GM21723 (cell line): ENCODE data around the gene CASKIN2.

Experiments used
- ATAC-seq: cut with Tn5 transposase; IDR thresholded peaks from one replicate; pipeline ENCODE4 v1.9.1; 2021; ENCODE audit warnings: mild to moderate bottlenecking, moderate library complexity; ENCODE audit not compliant: unreplicated experiment

CASKIN2 gene

DNA sequence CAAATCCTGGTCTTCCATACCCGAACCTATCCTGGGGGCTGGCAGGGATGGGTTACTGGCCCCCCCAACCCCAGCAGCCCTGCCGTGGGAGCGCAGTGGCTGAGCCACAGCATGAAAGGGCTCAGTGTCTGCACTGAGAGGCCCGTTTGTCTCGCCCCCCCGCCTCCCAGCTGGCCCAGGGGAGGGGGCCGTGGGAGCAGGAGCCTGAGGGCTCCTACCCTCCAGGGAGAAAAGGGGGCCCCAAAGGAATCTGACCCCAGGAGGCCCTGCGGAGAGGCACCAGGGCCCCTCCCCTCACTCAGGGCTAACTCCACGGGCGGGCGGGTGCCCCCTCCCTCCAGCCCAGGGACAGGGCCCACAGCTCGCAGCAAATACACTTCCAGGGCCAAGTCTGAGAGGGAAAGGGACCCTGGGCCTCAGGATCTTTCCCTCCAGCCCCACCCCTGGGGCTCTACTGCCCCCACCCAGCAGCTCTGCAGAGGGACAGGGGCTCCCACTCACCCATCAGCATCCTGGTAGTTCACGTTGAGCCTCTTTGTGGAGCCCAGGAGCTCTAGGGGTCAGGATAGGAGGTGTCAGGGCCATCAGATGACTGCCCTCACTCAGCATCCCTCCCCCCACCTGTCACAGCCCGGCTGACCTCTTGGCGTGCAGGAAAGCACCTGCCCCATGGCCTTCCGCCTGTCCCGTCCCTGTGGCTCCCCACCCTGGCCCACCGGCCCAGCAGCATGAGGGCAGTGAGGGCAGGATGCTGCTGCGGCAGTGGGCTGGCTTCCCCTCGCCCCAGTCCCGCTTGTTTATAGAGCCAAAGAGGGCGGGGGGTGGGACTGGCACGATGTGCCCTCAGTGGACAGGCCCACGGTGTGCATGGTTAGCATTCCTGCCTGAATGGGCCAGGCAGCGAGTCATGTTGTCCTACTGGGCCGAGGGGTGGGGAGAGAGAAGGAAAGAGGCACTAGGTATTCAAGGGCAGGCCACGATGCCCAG, 7.3 kb downstream of the CASKIN2 start:
- no peak for ATAC-seq

- no peak for ATAC-seq
Measured at GRCh38 chr17:75506888-75507287, 8.4 kb downstream of the CASKIN2 start.

GRCh38 chr17:75506134-75506533, 9.2 kb downstream of the CASKIN2 start:
- no peak for ATAC-seq

GRCh38 chr17:75505640-75506039, 9.7 kb downstream of the CASKIN2 start:
- no peak for ATAC-seq

DNA sequence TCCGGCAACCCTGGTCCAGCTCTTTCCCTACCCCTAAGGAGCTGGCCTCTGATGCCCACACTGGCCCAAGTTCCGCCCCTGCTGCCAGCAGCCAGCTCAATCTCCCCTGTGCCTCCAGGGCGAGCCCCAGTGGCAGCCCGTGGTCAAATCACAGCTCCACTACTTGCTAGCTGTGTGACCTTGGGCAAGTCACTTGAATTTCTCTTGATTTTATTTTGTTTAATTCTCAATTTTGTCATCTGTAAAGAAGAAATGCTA, 10.3 kb downstream of the CASKIN2 start:
- ATAC-seq: no peak

GRCh38 chr17:75504347-75505151, 10.8 kb downstream of the CASKIN2 start:
- no peak for ATAC-seq

GRCh38 chr17:75503976-75504346, 11.4 kb downstream of the CASKIN2 start:
- ATAC-seq: no peak

- no peak for ATAC-seq
Measured at GRCh38 chr17:75503337-75503950, 11.9 kb downstream of the CASKIN2 start.

DNA sequence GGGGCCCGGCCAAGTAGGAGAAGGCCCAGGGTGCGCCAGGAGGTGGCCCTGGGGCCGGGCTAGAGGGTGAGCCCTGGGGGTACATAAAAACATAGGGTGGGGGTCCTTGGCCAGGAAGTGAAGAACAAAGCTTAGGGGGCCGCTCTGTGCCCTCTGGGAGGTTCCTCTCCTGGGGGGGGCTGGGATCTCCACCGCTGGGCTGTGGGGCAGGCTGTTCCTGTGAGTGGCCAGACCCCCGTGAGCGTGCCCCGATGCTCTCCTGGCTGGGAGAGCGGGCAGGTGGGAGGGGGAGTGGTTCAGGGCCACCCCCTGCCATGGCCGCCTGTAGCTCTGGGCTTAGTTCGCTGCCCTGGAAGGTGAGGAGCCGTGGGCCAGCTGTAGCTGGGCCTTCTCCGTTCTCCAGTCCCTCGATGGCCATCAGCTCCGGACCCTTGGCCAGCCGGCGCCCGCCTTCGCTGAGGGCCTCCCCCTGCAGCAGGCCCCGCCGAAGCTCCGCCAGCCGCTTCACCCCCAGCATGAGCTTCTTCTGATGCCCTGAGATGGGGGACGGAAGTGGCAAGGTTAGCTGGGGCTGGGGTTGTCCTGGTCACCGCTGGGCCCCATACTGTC, 12.5 kb downstream of the CASKIN2 start:
- no peak for ATAC-seq

DNA sequence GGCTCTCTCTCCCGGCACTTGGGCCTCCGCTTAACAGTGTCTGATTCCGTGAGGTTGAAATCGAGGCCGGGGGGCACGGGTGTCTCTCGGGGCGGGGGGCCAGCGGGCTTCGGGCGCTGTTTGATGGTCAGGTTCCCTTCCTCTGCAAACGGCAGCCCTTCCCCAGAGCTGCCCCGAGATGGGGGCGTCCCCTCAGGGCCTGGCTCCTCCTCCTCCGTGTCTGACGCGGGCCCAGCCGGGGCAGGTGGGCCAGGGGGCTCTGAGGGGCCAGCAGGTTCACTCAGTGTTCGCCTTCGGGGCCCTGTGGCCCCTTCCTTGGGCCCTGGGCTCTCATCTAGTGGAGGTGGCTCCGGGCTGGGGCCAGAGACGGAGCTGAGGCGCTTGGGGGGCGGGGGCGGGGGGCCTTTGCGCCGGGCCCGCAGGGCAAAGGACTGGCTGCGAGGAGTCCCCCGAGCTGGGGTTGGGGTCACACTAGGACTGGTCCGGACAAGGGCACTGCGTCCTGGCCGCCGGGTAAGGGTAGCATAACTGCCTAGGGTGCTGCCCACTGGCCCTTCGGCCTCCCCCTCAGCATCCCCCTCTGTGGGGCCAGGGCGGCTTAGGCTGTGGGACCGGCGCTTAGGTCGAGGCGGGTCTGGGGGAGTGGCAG, 13.1 kb downstream of the CASKIN2 start:
- no peak for ATAC-seq

DNA sequence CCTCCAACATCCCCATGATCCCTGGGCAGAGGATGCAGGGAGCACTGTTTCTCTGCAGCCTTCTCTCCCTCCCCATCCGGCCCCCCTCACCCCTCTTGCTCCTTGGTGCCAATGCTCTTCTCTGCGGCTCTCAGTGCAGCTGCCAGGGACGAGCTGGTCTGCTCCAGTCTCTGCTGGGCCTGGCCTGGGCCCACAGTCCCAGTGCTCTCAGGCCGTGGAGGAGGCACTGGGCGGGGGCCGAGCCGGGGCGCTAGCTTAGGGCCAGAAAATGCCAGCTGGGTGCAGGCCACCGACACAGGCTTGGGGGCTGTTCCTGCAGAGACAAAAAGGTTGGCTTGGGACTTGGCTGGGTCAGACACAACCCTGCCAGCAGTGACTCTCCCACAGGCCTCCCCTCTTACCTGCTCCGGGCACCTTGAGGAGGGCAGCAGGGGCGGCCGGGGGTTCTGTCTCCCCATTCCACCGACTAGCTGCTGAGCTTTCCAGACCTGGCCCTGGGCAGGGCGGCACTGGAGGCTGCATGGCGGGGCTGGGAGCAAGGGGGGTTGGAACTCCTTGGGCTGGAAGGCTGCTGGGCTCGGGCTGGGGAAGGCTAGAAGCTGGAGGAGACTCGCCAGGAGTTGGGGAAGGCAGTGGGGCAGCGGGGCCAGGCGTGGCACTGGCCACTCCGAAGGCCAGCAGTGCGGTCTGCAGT, 13.8 kb downstream of the CASKIN2 start:
- no peak for ATAC-seq

DNA sequence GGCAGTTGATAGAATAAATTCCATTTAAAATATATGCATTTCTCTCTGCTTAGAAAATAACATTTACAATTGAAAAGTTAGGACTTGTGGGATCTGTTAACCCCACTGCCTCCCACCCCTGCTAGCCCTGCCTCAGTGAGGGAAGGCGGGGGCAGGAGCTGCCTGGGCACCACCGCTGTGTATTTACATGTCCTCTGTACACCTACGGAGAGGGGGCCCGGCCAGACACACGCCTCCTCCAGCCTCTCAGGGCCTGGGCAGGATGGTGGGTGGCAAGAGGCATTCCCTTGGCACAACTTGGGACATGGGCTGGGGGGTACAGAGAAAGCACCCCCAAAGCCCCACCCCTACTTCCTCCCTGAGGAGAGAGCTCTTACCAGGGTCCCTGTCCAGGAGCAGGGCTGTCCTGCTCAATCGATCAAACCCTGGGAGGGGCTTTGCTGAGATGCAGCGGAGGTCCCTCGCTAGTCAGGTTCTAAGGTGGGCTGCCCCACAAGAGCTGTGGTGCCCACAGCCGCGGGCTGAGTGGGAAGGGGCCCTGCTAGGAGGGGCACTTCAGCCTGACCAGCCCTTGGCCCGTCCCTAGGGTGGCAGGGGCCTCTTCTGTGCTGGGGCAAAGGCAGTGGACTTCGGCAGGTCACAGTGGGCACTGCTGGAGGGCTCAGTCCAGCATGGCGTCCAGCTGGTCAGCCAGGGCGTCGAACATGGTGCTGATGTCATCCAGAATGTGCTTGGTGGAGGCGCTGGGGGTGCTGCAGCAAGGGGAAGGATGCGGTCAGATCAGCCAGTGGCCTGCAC, 14.7 kb downstream of the CASKIN2 start:
- no peak for ATAC-seq

DNA sequence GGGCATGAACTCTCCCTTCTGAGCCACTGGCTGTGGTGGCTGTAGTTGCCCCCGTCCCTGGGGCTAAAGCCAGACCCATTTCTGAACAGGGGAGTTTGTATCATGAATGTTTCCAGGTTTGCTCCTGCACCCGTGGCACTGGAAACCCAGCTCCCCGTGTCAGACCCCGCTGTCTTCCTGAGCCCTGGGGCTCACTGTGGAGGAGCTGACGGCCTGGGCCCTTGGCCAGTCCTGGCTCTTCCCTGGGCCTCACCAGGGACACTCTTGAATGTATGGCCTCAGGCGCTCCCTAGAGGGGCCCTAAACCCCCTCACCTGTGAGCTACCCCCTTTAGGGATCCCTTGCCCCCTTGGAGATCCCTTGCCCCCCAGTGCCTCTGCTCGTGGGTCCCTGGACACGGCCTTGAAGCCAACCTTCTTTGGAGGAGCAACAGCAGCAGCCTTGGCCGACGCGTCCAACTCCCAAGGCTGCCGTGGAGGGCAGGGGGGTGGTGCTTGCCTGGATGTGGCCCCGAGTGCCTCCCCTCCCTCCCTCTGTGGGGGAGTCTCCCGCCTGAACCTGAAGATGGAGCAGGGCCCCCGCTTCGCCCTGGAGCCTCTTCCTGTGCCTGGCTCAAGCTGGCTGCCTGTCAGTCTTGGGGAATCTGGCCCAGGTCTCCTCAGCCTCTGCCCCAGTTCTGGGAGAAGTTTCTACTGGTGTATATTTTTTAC, 15.9 kb downstream of the CASKIN2 start:
- no peak for ATAC-seq

DNA sequence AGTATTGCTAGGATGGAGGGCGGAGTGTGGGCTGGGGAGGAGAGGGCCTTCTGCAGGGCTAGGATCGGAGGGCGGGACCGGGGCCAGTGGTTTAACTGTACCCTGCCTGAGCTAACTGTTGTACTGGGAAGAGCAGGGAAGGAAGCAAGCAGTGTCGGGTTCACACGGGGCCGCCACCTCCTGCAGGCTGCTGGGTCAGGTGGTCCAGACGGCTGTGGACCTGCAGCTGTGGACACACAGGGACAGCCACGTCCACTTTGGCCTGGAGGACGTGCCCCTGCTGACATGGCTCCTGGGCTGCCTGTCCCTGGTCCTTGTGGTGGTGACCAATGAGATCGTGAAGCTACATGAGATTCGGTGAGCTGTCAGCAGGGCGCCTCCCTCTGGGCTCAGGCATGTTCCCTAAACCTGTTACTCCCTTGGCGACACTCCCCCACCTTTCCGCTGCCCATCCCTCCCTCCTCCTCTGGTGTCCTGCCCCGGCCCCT, 16.6 kb downstream of the CASKIN2 start:
- no peak for ATAC-seq

GRCh38 chr17:75498039-75498725, 17.2 kb downstream of the CASKIN2 start:
- ATAC-seq: no peak

DNA sequence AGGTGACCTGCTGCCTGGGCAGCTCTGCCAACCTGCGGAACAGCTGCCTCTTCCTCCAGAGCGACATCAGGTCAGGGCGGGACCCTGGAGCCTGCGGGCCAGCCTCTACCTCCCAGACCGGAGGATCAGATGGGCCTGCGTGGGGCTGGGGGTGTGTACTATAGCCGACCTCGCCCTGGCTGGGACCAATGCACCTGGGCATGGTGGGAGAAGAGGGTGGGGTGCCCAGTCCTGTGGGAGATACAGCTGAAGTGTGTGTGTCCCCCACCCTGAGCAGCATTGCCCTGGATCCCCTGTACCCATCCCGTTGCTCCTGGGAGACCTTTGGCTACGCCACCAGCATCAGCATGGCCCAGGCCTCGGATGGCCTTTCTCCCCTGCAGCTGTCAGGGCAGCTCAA, 19.3 kb downstream of the CASKIN2 start:
- no peak for ATAC-seq

DNA sequence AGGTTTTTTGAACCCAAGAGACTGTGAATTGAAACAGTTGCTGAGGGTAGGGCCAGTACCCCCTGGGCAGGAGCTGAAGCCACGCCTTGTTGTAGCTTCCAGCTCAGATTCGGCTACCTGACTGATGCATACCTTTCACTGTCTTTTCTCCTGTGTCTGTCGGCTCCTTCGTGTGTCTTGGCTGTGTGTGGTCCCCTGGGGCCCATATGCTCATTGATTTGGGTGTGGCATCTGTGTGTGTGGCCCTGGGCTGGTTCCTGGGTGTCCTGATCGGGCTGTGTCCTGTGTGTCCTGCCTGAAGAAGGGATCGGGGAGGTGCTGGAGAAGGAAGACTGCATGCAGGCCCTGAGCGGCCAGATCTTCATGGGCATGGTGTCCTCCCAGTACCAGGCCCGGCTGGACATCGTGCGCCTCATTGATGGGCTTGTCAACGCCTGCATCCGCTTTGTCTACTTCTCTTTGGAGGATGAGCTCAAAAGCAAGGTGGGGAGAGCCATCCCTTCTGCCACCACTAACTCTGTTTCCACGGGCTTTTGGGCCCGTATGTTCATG, 20.9 kb downstream of the CASKIN2 start:
- ATAC-seq: no peak
